ENCODE results near the gene PRMT5.

- TF ChIP-seq ZNF274 (IDR thresholded peaks at IDR 0.05; ENCODE audit: low read depth, low read length), result no peak
- no peak for TF ChIP-seq YY1 (IDR thresholded peaks at IDR 0.05; ENCODE audit: insufficient read depth, insufficient read length)
- TF ChIP-seq SUZ12 (IDR thresholded peaks at IDR 0.05; ENCODE audit: extremely low read depth, insufficient read depth, insufficient read length), result no peak
These were observed 32.8 kb downstream of the PRMT5 start for GRCh38 chr14:22896356-22896755.

Measured in NT2/D1 (cell line).